ENCODE results near the gene ZNF33B.

- no peak for TF ChIP-seq RFX5 (IDR thresholded peaks at IDR 0.05; ENCODE audit: low read depth, low read length)
- TF ChIP-seq CTCF (IDR thresholded peaks at IDR 0.05 in 2 of 3, conservative IDR thresholded peaks at IDR 0.05 in 1 of 3; ENCODE audit: insufficient read depth in 2 of 3, low read depth in 1 of 3, low read length in 3 of 3): no peak
- TF ChIP-seq TAF1 (IDR thresholded peaks at IDR 0.05; ENCODE audit: control insufficient read depth, extremely low read depth, insufficient read depth, low read length, severe bottlenecking): no peak
- no peak for TF ChIP-seq THRA (IDR thresholded peaks at IDR 0.05)
- no peak for TF ChIP-seq POLR2A (conservative IDR thresholded peaks at IDR 0.05)
- TF ChIP-seq TOE1 (IDR thresholded peaks at IDR 0.05; ENCODE audit: borderline replicate concordance): no peak
- TF ChIP-seq TOE1 (CRISPR knock-in tag; IDR thresholded peaks at IDR 0.05; ENCODE audit: borderline replicate concordance, low read depth): no peak
- no peak for TF ChIP-seq MAFK (IDR thresholded peaks at IDR 0.05; ENCODE audit: low read length)
- no peak for TF ChIP-seq ZFP36 (IDR thresholded peaks at IDR 0.05; ENCODE audit: low read depth, low read length, partially characterized antibody)
- TF ChIP-seq EP300 (IDR thresholded peaks at IDR 0.05; ENCODE audit: low read length): no peak
- no peak for TF ChIP-seq JUND (IDR thresholded peaks at IDR 0.05; ENCODE audit: borderline replicate concordance, low read depth, low read length)
- no peak for TF ChIP-seq JUND (tag; IDR thresholded peaks at IDR 0.05; ENCODE audit: borderline replicate concordance, low read depth, low read length)
These were observed 41.9 kb upstream of the ZNF33B start for GRCh38 chr10:42680267-42680666.
